Stimulated activated CD4-positive, alpha-beta T cell treated with anti-CD3 and anti-CD28 coated beads, Interleukin-4, amount 100 ng/mL, for 4 hours (primary cell): ENCODE data around the gene TNS3.
"Not testable (repeated sequence)": the region's sequence is repeated elsewhere in the genome, so short reads cannot be mapped to it uniquely, and the experiment has no call there.

Experiments used
- DNase-seq, 2 experiments: peaks; one replicate each; pipeline ENCODE4 v3.0.0-alpha.2; 2020

TNS3 gene

DNA sequence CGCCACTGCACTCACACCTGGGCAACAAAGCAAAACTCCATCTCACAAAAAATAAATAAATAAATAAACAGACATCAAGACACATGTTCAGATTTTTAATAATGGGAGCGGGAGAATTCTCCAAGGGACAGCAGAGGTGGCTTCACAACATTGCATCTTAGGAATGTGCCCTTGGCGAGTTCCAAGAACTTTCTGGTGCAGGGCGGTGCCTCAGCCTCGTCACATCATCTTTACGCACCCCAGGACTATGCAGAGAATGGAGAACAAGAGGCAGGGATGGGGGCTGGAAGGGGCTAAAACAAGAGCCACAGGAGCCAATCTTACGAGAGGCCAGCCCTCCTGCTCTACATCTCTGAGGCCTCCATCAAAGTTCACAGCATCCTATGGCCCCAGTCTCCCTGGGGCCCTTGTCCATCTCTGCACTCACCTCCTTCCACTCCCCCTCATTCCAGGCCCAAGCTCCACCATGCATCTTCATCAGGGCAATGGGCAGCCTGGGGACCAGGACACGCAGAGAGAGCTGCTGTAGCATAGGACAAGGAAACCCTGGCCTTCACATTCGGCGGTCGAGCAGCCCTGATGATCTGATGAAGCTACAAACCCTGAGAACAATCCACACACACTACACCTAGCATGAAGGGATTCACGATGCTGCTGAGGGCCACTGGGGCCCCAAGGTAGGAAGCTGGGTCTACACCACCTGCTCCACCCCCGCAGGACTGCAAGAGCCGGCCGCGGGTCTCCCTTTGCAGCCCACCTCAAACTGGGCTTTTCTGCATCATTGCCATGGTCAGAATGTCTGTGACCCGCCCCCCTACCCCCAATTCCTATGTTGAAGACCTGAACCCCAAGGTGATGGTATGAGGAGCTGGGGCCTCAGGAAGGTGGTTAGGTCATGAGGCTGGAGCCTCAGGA is 22.3 kb downstream of the TNS3 start:
- no peak for DNase-seq

GRCh38 chr7:47557694-47558670 is 23.9 kb downstream of the TNS3 start:
- DNase-seq = no peak

GRCh38 chr7:47557317-47557693 is 24.6 kb downstream of the TNS3 start:
- no peak for DNase-seq

DNA sequence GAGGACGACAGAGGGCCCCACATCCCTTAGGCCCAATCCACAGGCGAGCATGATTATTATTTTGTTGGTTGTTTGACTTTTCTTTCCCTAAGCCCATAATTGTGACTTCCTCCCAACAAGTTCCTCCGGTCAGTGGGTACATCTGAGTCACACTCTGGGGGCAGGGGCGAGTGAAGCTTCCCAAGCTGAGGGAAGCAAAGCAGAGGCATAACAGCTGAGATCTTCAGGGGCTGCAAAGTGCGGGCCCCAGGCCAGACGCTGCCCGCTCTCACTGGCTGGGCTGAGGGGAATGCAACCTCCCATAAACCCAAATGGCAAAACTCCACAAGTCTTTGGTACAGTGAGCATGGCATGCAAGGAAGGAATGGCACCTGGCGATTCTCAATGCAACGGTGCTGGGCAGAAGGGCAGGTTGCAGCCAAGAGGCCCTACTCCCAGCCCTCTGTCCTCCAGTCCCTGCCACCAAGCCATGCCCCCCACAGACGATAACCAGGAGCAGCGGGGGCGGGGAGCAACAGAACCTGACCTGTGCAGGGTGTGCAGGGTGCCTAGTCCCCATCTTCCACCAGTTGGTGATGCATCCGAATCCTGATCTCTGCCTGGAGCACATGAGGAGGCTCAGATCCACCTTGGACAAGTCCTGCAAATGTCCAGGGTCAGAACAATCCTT is 25.3 kb downstream of the TNS3 start:
- DNase-seq = no peak

GRCh38 chr7:47553309-47553708 is 28.6 kb downstream of the TNS3 start:
- DNase-seq = no peak

DNA sequence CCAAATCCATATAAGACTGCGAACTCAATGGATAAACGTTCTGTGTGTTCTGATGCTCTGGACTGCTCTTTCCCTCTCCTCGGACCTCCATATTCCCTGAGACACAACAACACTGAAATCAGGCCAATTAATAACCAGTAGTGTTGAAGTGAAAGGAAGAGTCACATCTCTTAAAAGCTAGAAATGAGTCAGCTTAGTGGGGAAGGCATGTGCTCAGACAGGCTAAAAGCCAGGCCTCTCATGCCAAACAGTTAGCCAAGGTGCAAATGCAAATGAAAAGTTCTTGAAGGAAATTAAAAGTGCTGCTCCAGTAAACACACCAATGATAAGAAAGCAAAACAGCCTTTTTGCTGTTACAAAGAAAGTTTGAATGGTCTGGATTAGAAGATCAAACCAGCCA is 29.3 kb downstream of the TNS3 start:
- DNase-seq = no peak

- DNase-seq = no peak
Measured at GRCh38 chr7:47551668-47552440, 30.1 kb downstream of the TNS3 start.

GRCh38 chr7:47550788-47551470 is 31.0 kb downstream of the TNS3 start:
- no peak for DNase-seq

DNA sequence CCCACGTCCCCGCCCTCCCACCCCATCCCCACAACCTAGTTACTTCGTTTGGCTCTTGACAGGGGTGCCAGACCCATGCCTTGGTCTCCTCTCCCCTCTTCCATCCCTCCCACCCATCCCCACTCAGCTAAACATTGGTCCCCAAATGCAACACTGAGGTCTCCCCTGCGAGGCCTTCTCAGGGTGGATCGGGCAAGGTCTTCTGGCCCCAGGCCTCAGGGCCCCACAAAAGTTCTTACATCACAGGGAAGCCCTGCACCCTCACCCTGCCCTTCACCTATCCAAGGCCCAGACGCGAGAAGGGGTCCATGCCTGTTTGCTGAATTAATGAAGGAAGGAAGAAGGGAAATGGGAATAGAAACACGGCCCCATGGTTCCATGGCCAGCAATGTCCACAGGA is 32.0 kb downstream of the TNS3 start:
- no peak for DNase-seq

DNA sequence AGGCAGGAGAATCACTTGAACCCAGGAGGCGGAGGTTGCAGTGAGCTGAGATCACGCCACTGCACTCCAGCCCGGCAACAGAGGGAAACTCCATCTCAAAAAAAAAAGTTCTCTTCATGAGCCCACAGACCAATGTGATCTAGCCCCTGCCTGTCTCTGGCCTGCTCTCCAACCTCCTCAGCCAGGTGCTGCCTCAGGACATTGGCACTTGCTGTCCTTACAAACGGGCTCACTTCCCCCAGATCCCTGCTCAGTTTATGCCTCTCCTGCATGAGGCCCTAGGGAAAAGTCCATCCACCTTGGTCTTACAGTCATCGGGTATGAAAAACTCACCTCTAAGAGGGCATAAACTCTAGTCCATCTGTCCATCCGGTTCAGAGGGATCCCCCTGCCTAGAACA is 32.5 kb downstream of the TNS3 start:
- no peak for DNase-seq

DNA sequence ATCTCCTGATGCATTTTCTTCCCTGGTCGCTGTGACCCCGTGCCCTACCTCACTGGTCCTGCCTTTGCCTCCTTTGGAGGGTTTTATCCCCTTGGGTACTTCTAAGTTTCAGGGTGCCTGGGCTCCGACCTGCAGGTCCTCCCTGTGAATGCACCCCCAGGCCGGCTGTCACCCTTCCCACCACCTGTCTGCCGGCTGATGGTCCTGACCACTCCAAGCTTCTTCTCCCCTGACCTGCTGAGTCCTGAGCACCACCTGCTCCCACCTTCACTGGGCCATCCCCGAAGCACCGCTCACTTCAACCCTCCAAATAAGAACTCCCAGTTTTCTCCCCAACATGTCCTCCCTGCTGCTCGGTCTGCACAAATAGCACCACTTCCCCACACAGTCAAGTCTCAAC is 33.4 kb downstream of the TNS3 start:
- DNase-seq = no peak

GRCh38 chr7:47546733-47547494 is 35.0 kb downstream of the TNS3 start:
- no peak for DNase-seq

DNA sequence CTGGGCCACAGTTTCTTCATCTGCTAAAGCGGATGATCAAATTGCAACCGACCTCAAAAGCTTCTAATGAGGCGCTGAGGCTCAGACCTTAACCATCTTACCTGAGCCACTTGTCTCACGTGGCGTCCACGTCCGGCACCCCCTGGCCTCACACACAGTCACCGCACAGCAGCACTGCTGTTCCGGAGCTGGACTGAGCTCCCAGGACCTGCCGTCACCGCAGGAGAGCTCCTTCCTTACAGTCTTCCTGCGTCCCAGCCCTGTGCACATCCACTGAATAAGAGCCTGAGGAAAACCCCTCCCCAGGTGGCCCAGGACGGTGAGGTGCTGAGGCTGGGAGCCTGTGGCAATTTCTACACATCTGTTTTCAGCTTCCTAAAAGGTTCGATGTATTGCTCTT is 35.7 kb downstream of the TNS3 start:
- DNase-seq = no peak

GRCh38 chr7:47544416-47544815 is 37.5 kb downstream of the TNS3 start:
- no peak for DNase-seq

- no peak for DNase-seq
Measured at GRCh38 chr7:47543714-47544113, 38.2 kb downstream of the TNS3 start.

- no peak for DNase-seq
Measured at GRCh38 chr7:47543056-47543455, 38.9 kb downstream of the TNS3 start.

GRCh38 chr7:47542051-47542450 is 39.9 kb downstream of the TNS3 start:
- DNase-seq = no peak

GRCh38 chr7:47541485-47541884 is 40.4 kb downstream of the TNS3 start:
- DNase-seq = not testable (repeated sequence)

- DNase-seq = no peak
Measured at GRCh38 chr7:47540387-47541350, 41.2 kb downstream of the TNS3 start.

- no peak for DNase-seq
Measured at GRCh38 chr7:47540053-47540386, 41.9 kb downstream of the TNS3 start.
